GM19372 (cell line): ENCODE measurements around the gene DMRTA2.

Experiments used
- ATAC-seq: cut with Tn5 transposase; IDR thresholded peaks from one replicate; pipeline ENCODE4 v1.9.1; 2021; ENCODE audit warnings: mild to moderate bottlenecking, low read depth, moderate library complexity; ENCODE audit not compliant: unreplicated experiment

The DMRTA2 gene

GRCh38 chr1:50424045-50424883 is 1.0 kb upstream of the DMRTA2 start:
- no peak for ATAC-seq

GRCh38 chr1:50423670-50424000 is 392 bp upstream of the DMRTA2 start:
- ATAC-seq = no peak

GRCh38 chr1:50422675-50422945 is 633 bp downstream of the DMRTA2 start:
- no peak for ATAC-seq

- ATAC-seq = no peak
Observed at GRCh38 chr1:50421768-50422674, 1.2 kb downstream of the DMRTA2 start.

GRCh38 chr1:50421366-50421748 is 1.9 kb downstream of the DMRTA2 start:
- no peak for ATAC-seq

- ATAC-seq = no peak
Observed at GRCh38 chr1:50420689-50421365, 2.4 kb downstream of the DMRTA2 start.

- no peak for ATAC-seq
Observed at GRCh38 chr1:50419907-50420677, 3.2 kb downstream of the DMRTA2 start.

- ATAC-seq = no peak
Observed at GRCh38 chr1:50419192-50419906, 3.9 kb downstream of the DMRTA2 start.

- ATAC-seq = no peak
Observed at GRCh38 chr1:50418600-50419109, 4.6 kb downstream of the DMRTA2 start.

GRCh38 chr1:50417946-50418599 is 5.2 kb downstream of the DMRTA2 start:
- no peak for ATAC-seq

- ATAC-seq = no peak
Observed at GRCh38 chr1:50417507-50417906, 5.7 kb downstream of the DMRTA2 start.

GRCh38 chr1:50416553-50417453 is 6.4 kb downstream of the DMRTA2 start:
- no peak for ATAC-seq

- no peak for ATAC-seq
Observed at GRCh38 chr1:50416150-50416527, 7.1 kb downstream of the DMRTA2 start.

GRCh38 chr1:50415235-50416149 is 7.8 kb downstream of the DMRTA2 start:
- ATAC-seq = no peak

GRCh38 chr1:50414853-50415234 is 8.4 kb downstream of the DMRTA2 start:
- ATAC-seq = no peak

- ATAC-seq = no peak
Observed at GRCh38 chr1:50412813-50413476, 10.3 kb downstream of the DMRTA2 start.

GRCh38 chr1:50405814-50406213 is 17.4 kb downstream of the DMRTA2 start:
- ATAC-seq = no peak
